HG03558 (cell line): Measurements from ENCODE around the gene RAVER1.

Source experiments
- ATAC-seq: cut with Tn5 transposase; IDR thresholded peaks from one replicate; pipeline ENCODE4 v1.9.1; 2021; ENCODE audit warnings: moderate number of reproducible peaks; ENCODE audit not compliant: unreplicated experiment; ENCODE audit errors: extremely low read depth

Gene RAVER1

GRCh38 chr19:10277795-10278589, 55.3 kb downstream of the RAVER1 start:
- ATAC-seq = no peak

GRCh38 chr19:10274589-10274988, 58.7 kb downstream of the RAVER1 start:
- ATAC-seq = no peak

DNA sequence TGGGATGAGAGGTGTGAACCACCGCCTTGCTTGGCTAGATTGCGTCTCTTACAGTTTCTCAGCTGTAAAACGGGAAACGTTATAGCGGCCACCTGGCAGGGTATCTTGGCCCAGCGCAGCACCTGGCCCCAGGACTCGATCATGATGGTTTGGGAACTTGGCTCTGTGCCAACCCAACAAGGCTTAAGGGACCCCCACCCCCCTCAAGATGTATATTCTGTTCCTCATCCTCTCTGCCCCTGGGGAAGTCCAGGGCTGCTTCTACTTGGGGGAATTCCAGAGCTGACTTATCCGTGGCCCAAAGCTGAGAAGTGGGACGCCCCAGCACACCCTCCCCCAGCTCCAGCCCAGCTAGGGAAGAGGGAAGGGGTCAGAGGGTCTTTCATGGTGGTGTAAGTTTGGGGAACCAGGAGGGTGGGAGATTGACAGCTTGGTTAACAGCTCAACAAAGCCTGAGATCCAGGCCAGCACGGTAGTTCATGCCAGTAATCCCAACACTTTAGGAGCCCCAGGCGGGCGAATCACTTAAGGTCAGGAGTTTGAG, 61.7 kb downstream of the RAVER1 start:
- no peak for ATAC-seq

DNA sequence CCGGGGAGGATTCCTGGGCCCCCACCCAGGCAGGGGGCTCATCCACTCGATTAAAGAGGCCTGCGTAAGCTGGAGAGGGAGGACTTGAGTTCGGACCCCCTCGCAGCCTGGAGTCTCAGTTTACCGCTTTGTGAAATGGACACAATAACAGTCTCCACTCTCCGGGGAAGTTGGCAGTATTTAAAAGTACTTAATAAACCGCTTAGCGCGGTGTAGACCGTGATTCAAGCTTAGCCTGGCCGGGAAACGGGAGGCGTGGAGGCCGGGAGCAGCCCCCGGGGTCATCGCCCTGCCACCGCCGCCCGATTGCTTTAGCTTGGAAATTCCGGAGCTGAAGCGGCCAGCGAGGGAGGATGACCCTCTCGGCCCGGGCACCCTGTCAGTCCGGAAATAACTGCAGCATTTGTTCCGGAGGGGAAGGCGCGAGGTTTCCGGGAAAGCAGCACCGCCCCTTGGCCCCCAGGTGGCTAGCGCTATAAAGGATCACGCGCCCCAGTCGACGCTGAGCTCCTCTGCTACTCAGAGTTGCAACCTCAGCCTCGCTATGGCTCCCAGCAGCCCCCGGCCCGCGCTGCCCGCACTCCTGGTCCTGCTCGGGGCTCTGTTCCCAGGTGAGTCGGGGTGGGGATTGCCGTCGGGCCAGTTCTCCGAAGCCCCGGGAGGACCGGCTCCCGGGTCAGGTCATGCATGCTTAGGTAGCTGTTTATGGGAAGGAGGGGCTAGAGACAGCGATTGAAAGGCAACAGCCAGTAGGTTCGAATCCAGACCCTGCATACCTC, 62.5 kb downstream of the RAVER1 start, which contains the start of gene ICAM1:
Gene ICAM1 (plus strand): TSS at position 505 of the 779 bp plus-strand sequence. CDS start 40 bp downstream, at position 545.
- no peak for ATAC-seq

DNA sequence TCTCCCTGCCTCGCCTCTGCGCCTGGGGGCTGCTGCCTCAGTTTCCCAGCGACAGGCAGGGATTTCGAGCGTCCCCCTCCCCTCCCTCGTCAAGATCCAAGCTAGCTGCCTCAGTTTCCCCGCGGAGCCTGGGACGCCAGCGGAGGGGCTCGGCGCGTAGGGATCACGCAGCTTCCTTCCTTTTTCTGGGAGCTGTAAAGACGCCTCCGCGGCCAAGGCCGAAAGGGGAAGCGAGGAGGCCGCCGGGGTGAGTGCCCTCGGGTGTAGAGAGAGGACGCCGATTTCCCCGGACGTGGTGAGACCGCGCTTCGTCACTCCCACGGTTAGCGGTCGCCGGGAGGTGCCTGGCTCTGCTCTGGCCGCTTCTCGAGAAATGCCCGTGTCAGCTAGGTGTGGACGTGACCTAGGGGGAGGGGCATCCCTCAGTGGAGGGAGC, 63.1 kb downstream of the RAVER1 start:
- ATAC-seq = no peak

DNA sequence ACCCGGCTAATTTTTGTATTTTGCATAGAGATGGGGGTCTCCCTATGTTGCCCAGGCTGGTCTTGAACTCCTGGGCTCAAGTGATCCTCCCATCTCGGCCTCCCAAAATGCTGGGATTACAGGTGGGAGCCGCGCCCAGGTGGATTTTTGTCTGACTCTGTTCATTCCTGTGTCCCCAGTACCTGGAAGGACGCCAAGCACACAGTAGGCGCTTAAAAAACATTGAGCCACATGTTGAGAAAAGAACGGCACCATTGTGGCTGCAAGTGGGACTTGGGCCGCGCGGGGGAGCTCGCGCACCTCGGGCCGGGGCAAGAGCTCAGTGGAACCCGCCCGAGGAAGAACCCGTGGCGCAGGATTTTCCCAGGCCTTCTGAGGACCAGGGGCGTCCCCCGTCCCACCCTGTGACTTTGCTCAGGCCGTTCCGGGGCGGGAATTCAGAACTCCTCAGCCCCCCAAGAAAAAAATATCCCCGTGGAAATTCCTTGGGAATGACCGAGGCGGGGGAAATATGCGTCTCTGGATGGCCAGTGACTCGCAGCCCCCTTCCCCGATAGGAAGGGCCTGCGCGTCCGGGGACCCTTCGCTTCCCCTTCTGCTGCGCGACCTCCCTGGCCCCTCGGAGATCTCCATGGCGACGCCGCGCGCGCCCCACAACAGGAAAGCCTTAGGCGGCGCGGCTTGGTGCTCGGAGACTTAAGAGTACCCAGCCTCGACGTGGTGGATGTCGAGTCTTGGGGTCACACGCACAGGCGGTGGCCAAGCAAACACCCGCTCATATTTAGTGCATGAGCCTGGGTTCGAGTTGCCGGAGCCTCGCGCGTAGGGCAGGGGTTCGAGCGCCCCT, 63.8 kb downstream of the RAVER1 start:
- no peak for ATAC-seq

- no peak for ATAC-seq
These were observed 65.3 kb downstream of the RAVER1 start for GRCh38 chr19:10268071-10268470.

- ATAC-seq = no peak
These were observed 66.6 kb downstream of the RAVER1 start for GRCh38 chr19:10266706-10267105.
